Activated T-helper 1 cell treated with anti-CD3 and anti-CD28 coated beads, Interleukin-12 subunit alpha, Interleukin-12 subunit beta, Interleukin-2, Interleukin-4 antibody, amounts not matched to agents 30 ng/mL and 10 ng/mL and 1 ng/mL, durations not matched to agents 14 hours and 24 hours and 36 hours (primary cell): ENCODE results near the gene SH3RF3. TPM values are rescaled to one million over a fixed set of nuclear protein-coding genes. Genes with fewer than 3 reads are reported as not detected.

ENCODE experiments used
- DNase-seq: peaks from one replicate; pipeline ENCODE4 v3.0.0; 2021; ENCODE audit warnings: low spot score
- H3K27ac Mint-ChIP-seq: one replicate; pipeline ENCODE4 v1.8.0; 2021; ENCODE audit warnings: mild to moderate bottlenecking, mixed read lengths
- H3K27me3 Mint-ChIP-seq: one replicate; pipeline ENCODE4 v1.8.0; 2022; ENCODE audit warnings: mild to moderate bottlenecking, moderate library complexity, mixed read lengths; ENCODE audit not compliant: insufficient read depth
- H3K36me3 Mint-ChIP-seq: one replicate; pipeline ENCODE4 v1.8.0; 2021; ENCODE audit warnings: low read depth, mixed read lengths
- H3K4me1 Mint-ChIP-seq: one replicate; pipeline ENCODE4 v1.8.0; 2021; ENCODE audit warnings: low read depth, mixed read lengths
- H3K4me3 Mint-ChIP-seq: one replicate; pipeline ENCODE4 v1.8.0; 2021; ENCODE audit warnings: mild to moderate bottlenecking, moderate library complexity, mixed read lengths
- H3K9me3 Mint-ChIP-seq: one replicate; pipeline ENCODE4 v1.8.0; 2021; ENCODE audit warnings: mixed read lengths
- intact Hi-C: fragments of 100-400 bp; cut with micrococcal nuclease; formaldehyde crosslinking; loops from one replicate; pipeline ENCODE4 v1.15.1; 2024
- total RNA-seq: library from RNA; stranded (reverse); gene quantifications from 2 replicates; pipeline ENCODE4 v1.2.3, GENCODE V29; 2022

SH3RF3 gene
- total RNA-seq, 1 donor from 2014 or later: 0.39 TPM

DNA sequence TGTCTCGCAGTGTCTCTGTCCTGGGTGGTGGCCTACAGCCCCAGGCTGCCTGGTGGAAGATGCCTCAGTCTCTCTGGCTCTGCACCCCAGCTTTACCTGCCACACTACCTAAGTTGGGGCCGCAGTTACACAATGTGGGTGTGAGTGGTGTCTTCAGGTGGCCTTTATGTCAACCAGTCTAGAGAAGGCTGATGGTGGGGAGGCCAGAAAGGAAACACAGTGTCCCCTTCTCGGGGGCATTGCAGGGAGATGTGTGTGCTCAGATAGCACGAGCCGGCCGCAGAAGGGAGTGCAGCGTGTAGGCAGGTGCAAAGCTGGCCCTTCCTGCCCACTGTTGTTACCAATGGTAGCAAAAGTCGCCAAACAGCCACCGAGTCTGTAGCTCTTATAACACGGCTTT is 216.1 kb downstream of the SH3RF3 start:
- no peak for DNase-seq
- Mint-ChIP-seq H3K27me3 (peaks cover 23% of the 10 kb centered on the region), H3K27ac (no peak overlapping the region), H3K4me1 (peaks cover 32% of the 10 kb centered on the region), H3K9me3 (no peaks in the 10 kb centered on the region), H3K36me3 (no peaks in the 10 kb centered on the region), H3K4me3 (no peak overlapping the region)
- intact Hi-C loops: loop anchor here (5.0 kb wide), 1 partner anchor 218 kb away; the partner anchor contains the start of gene SH3RF3

DNA sequence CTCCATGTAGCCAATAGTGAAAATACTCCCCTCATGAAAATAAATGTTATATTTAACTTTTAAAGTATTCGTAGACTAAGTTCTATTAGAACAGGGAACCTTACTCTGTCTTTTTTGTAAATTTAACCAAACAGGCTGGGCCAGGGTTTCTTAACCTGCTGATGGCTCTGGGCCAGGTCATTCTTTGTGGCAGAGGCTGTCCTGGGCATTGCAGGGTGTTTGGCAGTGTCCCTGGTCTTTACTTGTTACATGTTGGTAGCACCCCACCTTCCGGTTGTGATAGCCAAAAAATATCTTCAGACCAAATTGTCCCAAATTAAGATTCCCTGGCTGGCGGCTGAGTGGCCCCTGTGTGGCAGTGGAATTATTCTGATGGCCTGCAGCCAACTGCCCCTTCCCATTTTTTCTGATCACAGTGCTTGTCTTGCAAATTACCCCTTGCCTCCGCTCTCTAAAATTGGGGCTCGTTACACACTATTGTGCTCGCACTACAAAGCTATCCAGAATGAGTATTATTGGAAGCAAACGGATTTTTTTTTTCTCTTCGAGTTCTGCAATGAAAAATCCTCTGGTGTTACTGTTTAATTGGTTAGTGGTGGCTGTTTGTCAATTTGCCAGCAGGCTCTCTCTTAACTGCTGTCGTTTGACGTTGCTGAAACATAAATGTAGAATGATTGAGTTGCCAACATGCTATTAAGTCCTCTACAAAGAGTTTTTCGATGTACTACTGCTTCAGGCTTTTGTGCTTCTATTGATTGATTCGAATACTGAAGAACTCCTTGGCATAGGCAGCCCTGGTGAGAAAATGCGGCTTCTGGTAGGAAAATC is 216.9 kb downstream of the SH3RF3 start:
- no peaks in the 10 kb centered on the region for H3K9me3 Mint-ChIP-seq
- intact Hi-C loops: loop anchor here (5.0 kb wide), 1 partner anchor 219 kb away; the partner anchor contains the start of gene SH3RF3
- no peaks in the 10 kb centered on the region for H3K36me3 Mint-ChIP-seq
- H3K27ac Mint-ChIP-seq: no peak overlapping the region
- DNase-seq: no peak
- peaks cover 25% of the 10 kb centered on the region for H3K4me1 Mint-ChIP-seq
- H3K4me3 Mint-ChIP-seq: no peak overlapping the region
- H3K27me3 Mint-ChIP-seq: peaks cover 23% of the 10 kb centered on the region

DNA sequence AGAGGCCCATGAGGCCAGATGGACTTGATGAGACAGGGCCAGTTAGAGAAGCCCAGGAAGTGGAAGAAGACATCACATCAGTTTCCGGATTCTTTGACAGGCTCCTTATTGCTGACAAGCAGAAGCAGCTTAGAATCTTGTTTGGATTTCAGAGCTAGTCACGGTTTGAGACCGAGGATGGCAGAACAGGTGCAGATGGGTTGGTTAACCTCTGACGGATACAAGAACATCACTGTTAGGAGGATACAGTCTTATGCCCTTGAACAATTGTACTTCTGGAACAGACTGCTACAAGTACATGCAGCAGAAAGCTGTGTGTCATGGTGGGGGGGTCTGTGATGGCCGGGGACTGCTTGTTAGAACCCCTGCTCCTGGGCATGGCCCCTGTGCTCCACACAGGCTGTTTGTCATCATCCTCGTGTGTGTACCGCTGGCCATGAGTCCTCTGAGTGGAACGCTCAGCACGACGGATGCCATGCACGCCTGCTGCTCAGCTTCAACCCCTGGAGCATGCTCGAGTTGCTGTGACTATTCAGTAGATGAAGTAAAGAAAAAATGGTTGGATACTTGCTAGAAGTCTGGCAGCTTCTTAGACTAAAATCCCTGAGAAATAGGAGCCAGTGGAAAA is 217.7 kb downstream of the SH3RF3 start:
- DNase-seq: no peak
- H3K4me3 Mint-ChIP-seq: no peak overlapping the region
- no peaks in the 10 kb centered on the region for H3K36me3 Mint-ChIP-seq
- H3K4me1 Mint-ChIP-seq: peaks cover 17% of the 10 kb centered on the region
- H3K27ac Mint-ChIP-seq: no peak overlapping the region
- intact Hi-C loops: loop anchor here (5.0 kb wide), 1 partner anchor 219 kb away; the partner anchor contains the start of gene SH3RF3
- H3K9me3 Mint-ChIP-seq: no peaks in the 10 kb centered on the region
- H3K27me3 Mint-ChIP-seq: peaks cover 18% of the 10 kb centered on the region

DNA sequence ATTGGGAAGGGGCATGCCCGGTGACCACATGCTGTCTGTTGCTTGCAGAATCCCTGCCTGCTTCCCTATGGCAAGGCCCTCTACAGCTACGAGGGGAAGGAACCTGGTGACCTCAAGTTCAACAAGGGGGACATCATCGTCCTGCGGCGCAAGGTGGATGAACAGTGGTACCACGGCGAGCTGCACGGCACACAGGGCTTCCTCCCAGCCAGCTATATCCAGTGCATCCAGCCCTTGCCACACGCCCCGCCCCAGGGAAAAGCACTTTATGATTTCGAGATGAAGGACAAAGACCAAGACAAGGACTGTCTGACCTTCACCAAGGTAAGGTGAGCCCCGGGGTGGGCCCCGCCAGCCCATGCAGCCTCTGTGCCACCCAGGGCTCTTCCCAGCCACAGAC is 218.6 kb downstream of the SH3RF3 start:
- Mint-ChIP-seq H3K27ac (no peak overlapping the region), H3K27me3 (peaks cover 18% of the 10 kb centered on the region), H3K4me3 (no peak overlapping the region), H3K9me3 (no peaks in the 10 kb centered on the region), H3K36me3 (no peaks in the 10 kb centered on the region), H3K4me1 (peaks cover 15% of the 10 kb centered on the region)
- intact Hi-C loops: loop anchor here (2.0 to 5.0 kb wide), 2 partner anchors 15 to 220 kb away; partner anchors contain the start of gene SH3RF3
- no peak for DNase-seq

DNA sequence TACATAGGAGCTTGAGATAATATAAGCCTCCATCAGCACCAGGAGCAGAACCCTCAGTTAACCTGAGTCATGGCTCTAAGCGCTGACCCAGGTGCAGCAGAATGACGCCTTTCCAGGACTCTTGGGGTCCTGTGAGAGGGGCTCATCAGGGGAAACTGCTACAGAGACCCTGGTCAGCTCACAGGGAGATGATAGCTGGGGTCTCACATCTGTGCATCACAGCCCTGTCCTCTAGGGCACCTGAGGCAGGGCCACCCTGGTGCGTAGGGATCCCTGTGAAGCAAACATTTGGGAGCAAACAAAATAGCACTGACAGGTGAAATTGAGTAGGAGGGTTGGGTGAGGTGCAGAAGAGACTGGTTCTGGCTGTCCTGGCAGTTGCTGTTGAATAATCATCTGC is 219.2 kb downstream of the SH3RF3 start:
- no peak for DNase-seq
- no peaks in the 10 kb centered on the region for H3K36me3 Mint-ChIP-seq
- H3K4me1 Mint-ChIP-seq: peaks cover 15% of the 10 kb centered on the region
- no peaks in the 10 kb centered on the region for H3K9me3 Mint-ChIP-seq
- intact Hi-C loops: loop anchor here (2.0 to 5.0 kb wide), 2 partner anchors 15 to 221 kb away; partner anchors contain the start of gene SH3RF3
- H3K27ac Mint-ChIP-seq: no peak overlapping the region
- no peak overlapping the region for H3K4me3 Mint-ChIP-seq
- H3K27me3 Mint-ChIP-seq: peaks cover 20% of the 10 kb centered on the region

DNA sequence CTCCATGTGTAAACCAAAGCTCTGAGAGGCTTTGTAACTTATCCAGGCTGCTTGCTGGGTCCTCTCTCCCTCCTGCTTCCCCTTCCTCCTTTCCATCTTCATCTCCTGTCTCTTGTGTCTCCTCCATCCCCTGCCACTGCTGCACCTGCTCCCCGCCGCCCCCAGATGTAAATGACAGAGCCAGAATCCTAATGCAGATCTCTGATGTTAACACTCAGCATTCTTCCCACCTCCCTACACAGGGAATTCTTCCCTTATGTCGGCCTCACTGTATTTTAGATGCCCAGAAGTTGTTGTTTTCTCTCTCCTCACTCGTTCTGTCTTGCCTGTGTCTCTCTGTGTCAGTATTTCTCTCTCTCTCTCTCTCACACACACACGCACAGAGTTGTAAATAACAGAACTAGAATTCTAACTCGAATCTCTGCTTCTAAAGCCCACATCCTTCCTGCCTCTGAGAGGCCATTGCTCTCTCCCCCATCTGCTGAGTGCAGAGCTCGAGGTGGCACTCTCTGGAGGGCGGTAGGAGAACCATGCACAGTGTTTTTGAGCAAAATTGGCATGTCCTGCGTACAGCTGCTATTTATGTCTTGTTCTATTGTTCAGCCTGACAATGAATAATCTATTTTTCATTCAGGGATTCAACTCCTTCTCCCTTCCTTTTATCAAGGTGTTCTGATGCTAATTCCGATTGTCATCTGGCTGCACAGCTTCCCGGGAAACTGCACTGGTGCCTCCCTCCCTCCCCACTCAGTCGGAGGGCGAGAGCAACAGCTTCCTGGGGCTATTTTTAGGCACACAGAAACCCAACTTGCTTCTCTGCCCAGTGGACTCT is 219.9 kb downstream of the SH3RF3 start:
- peaks cover 23% of the 10 kb centered on the region for H3K27me3 Mint-ChIP-seq
- H3K4me1 Mint-ChIP-seq: peaks cover 15% of the 10 kb centered on the region
- H3K4me3 Mint-ChIP-seq: peak overlapping the region; percentile 21
- DNase-seq: no peak
- intact Hi-C loops: loop anchor here (2.0 to 5.0 kb wide), 2 partner anchors 16 to 222 kb away; partner anchors contain the start of gene SH3RF3
- H3K9me3 Mint-ChIP-seq: no peaks in the 10 kb centered on the region
- H3K36me3 Mint-ChIP-seq: no peaks in the 10 kb centered on the region
- peak overlapping the region; percentile 6 for H3K27ac Mint-ChIP-seq

DNA sequence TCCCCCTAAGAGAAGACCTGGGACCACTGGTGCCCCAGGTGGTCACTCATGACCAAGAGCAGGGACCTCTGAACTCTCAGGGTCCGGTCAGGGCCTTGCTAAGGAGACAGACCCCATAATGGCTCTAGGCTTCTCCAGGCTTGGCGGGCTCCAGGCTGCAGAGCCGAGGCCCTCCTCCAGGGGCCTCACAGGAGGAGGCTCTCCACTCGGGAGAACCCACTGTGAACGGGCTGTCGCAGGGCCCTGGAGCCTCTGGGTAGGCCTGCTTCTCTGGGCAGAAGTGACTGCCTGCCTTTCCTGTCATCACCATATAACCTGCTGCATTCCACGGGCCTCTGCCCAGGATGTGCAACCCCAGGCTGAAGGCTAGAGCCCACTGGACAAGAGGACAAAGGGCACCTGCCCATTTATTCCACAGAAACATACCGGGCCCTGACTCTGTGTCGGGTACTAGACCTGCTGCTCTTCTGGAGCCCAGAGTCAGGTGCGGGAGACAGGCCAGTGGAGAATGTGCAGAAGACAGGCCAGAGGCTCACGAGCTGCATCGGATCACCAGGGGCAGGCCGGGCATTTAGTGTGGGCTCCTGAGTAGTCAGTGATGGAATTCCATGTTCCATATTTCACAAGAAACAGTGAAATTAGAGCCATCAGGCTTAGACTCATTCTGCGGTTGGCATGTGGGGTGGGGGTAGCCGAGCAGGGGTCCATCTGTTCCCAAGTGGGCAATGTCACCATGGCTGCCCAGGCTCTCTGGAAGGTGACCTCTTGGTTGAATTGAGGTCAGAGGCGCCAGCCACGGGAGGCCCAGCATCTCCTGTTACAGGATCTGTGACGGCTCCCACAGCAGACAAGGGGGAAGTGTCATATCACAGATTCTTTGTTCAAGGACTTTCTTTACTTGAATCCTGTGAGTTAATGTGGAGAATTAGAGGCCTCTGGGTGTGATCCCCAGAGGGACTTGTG is 220.8 kb downstream of the SH3RF3 start:
- intact Hi-C loops: loop anchor here (2.0 to 5.0 kb wide), 2 partner anchors 17 to 222 kb away; partner anchors contain the start of gene SH3RF3
- H3K27me3 Mint-ChIP-seq: peaks cover 20% of the 10 kb centered on the region
- no peaks in the 10 kb centered on the region for H3K36me3 Mint-ChIP-seq
- H3K4me1 Mint-ChIP-seq: peaks cover 15% of the 10 kb centered on the region
- H3K27ac Mint-ChIP-seq: no peak overlapping the region
- no peak for DNase-seq
- no peak overlapping the region for H3K4me3 Mint-ChIP-seq
- no peaks in the 10 kb centered on the region for H3K9me3 Mint-ChIP-seq

DNA sequence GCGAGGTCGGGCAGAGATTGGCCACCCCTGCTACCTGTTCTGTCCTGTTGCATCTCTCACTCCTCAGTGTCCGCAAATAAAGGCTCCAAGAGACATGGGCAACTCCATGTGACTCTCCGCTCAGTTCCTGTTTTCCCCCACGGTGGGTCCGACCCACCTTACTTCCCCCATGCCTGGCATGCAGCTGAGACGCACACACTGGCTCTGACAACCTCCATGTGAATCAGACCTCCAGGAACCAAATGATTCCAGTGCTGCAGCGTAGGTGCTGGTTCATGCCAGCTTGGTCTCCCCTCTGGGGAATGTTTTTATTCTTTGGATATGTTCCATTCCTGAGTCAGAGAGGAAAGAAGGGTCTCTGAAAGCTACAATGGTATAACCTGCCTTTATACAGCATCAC is 221.5 kb downstream of the SH3RF3 start:
- Mint-ChIP-seq H3K4me1 (peaks cover 15% of the 10 kb centered on the region), H3K27ac (no peak overlapping the region), H3K36me3 (no peaks in the 10 kb centered on the region), H3K9me3 (no peaks in the 10 kb centered on the region), H3K4me3 (no peak overlapping the region), H3K27me3 (peaks cover 18% of the 10 kb centered on the region)
- intact Hi-C loops: no loop called here
- DNase-seq: no peak

DNA sequence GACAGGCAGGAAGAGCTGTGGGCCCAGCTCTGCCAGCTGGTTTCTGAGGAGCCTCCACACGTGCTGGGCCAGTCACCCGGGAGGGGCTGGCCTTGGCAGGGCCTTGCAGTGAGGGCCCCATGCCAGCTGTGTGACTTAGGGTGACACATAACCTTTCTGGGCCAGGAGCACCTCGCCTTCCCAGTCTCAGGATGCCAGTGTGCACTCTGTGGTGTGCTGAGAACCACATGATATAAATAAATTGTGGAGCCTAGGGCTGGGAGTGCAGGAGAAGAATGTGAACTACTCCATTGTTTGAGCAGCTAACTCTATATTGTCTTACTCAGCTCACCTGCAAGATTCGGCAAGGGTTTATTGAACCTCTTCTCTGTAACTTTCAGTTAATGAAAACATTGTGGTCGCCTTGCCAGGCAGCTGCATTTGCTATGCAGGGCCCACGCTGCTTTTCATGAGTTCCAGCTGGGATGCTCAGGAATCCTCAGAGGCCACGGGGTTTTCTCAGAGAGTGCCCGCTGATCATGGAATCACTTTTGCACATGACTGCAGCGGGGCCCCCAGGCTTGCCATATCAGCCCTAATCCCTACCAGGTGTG is 222.3 kb downstream of the SH3RF3 start:
- no peak overlapping the region for H3K4me3 Mint-ChIP-seq
- H3K27me3 Mint-ChIP-seq: peaks cover 17% of the 10 kb centered on the region
- intact Hi-C loops: no loop called here
- no peak for DNase-seq
- no peaks in the 10 kb centered on the region for H3K36me3 Mint-ChIP-seq
- peaks cover 15% of the 10 kb centered on the region for H3K4me1 Mint-ChIP-seq
- H3K27ac Mint-ChIP-seq: no peak overlapping the region
- no peaks in the 10 kb centered on the region for H3K9me3 Mint-ChIP-seq

DNA sequence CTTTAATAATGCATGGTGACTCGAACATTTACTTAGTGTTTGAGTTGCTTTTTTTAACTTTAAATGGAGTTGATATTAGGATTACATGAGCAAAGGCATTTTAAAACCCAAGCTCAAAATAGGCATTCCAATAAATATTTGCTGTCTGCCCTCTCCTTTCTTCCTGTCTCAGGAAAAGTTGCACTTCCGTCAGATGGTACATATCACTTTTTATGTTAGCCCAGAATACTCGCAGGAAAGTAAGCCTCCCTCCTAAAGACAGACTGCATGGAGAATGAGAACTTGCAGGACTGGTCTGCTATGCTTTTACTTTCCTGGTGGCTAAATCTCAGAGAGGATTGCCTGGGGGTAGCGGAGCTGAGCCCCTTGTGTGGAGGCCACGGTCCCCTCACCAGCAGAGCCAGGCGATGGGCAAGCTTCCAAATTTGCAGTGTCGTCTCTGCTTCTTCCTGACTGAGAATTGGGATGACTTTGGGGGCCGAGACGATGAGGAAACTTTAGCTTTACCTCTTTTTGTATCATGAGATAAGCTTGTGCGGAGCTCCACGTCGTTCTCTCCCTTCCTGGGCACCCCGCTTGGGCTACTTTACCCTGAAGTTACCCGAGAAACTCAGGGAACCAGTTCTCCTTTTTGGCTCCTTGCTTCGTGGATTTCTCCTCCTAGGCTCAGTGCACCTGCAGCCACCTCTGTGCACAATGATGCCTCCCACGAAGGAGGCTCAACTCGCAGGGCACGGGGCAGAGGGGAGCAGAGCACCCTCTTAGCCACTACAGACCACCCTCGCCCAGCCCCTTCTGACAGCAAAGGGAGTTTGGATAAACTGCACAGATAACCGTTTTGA is 223.3 kb downstream of the SH3RF3 start:
- H3K27ac Mint-ChIP-seq: no peak overlapping the region
- peaks cover 15% of the 10 kb centered on the region for H3K4me1 Mint-ChIP-seq
- H3K9me3 Mint-ChIP-seq: no peaks in the 10 kb centered on the region
- no peak for DNase-seq
- no peak overlapping the region for H3K4me3 Mint-ChIP-seq
- intact Hi-C loops: no loop called here
- H3K27me3 Mint-ChIP-seq: peaks cover 14% of the 10 kb centered on the region
- H3K36me3 Mint-ChIP-seq: no peaks in the 10 kb centered on the region
